Activated T-cell treated with anti-CD3 and anti-CD28 coated beads for 48 hours (primary cell): ENCODE data around the gene ANKRD33B.

Experiments
- DNase-seq: peaks from one replicate; pipeline ENCODE4 v3.0.0-alpha.2; 2020; ENCODE audit warnings: low read depth

ANKRD33B gene

GRCh38 chr5:10699987-10700386 is 136.1 kb downstream of the ANKRD33B start:
- DNase-seq = no peak

DNA sequence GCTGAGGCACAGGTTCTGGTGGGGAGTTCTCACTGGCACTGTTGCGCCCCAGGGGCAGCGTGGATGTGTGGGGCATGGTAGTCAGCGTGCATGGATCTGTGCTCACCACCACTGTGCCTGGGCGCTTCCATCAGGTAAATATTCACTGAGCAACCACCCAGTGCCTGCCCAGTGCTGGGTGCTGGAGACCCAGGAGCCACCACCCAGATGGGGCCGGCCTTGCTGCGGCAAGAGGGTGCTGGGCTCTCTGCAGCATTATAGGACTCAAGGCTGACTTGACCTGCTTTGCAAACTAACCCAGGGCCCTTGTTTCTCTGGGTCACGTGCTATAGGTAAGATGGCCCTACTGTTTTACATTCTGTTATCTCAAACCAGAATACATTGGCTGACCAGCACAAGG is 136.6 kb downstream of the ANKRD33B start:
- DNase-seq = no peak

DNA sequence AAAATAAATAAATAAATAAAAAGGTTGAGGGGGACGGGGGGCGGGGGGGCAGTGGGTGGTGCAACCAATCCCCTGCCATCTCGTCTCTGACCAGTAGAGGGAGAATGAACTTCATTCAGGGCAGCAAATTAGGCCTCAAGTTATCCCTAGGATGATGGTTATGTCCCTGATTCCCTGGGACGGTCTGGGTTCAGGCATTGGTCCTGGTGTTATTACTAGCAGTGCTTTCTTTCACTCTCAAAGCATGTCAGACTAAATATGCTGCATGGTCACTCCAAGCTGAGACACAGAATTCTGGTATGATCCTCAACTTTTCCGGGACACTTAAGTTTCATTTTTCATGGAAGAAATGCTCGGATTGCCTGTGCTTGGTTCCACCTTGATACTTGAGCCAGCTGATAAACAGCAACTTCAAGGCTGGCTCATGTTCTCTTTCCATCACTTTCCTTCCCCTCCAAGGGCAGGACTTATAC is 137.7 kb downstream of the ANKRD33B start:
- DNase-seq = no peak

DNA sequence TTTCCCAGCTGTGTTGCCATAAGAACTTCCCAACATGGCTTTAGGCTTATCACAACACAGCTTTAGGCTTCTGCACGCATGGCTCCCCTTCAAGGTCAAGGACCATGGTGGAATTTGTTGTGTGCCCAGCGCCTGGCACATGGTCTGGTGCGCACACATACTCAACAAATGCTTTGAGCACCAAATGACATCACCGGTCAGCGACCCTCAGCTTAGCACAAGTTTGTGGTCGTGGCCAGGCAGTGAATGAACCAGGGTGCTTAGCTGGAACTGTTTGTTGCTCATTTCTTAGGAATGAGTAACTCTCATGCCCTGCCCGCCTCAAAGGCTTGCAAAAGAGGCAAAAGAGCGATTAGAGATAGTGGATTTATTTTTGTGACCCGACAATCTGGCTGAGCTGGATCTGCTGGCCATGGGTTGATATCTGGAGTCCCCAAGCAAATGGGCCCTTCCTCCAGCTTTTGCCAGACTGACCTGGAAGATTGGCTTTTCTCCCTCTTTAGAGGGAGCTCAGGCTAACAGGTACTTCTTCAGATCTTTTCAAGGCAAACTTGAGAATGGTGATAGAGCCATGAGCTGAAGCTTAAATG is 138.3 kb downstream of the ANKRD33B start:
- DNase-seq = no peak

DNA sequence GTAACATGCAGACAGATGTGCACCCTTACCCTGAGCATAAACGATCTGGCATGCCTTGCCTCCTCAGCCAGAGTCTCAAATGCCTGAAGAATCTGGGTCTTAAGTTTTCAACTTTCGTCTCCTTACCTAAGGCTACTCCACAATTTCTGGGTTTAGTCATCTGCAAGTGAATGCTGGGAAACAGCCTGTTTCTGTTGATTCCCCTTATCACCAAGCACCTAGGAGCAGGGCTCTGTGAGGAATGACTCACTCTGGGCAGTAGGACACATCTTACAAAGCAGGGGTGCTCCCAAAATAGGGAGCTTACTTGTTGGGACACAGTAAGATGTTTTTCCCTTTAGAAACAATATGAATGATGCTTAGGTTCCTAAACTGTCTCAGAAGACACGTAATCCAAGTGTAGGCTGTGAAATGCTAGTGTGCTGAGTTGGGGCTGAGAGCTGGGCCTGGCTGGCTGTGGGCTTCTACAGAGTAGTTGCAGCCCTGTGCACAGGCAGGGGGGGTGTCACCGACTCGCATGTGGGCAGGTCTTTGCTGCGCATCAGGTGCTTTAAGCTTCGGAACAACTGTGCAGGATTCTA is 139.1 kb downstream of the ANKRD33B start:
- no peak for DNase-seq

DNA sequence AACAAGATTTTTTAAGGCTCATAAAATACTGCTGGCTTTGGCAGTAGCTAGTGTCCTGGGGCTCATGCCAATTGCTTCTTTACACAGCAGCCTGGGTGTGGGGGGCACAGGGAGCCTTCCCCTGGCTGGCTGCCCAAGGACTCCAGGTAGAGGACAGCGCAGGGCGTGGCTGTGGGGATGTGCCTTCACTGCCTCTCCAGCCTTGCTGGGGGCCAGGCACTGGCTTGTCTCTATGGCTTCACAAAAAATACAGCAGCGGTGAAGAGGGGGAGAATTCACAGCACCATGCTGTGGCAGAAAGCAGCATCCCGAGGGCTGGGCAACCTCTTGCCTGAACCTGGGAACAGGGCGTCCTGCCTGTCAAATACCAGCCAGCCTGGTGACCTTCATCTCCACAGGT is 139.8 kb downstream of the ANKRD33B start:
- DNase-seq = no peak

DNA sequence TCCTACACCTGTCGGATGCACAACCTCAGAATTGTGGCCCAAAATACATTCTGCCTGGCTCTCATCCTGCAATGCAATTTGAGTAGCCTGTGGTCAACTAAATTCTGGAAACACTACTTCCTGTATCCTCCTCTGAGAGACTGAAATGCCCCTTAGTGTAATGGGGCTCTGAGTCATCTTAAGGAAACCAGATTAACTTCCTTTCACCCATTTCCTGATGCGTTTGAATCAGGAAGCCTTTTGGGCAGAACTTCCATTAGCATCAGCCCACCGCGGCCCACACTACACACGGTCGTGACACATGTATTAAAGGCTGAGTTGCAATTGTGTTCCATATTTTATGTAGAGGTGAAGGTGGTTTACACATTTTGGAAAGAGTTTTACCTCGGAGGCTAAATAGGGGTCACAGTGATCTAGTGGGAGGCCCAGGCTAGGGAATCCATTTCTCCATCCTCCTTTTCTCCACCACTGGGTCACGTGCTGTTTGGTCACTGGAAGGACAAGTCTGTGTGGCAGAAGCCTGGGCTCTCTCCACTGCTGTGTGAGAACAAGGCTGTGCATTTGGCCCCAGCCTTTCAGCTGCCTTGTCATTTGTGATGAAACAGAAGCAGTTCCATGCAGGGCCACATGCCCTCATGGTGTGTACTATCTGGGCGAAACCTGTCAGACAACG is 141.2 kb downstream of the ANKRD33B start:
- no peak for DNase-seq

GRCh38 chr5:10705747-10706146 is 141.9 kb downstream of the ANKRD33B start:
- no peak for DNase-seq

DNA sequence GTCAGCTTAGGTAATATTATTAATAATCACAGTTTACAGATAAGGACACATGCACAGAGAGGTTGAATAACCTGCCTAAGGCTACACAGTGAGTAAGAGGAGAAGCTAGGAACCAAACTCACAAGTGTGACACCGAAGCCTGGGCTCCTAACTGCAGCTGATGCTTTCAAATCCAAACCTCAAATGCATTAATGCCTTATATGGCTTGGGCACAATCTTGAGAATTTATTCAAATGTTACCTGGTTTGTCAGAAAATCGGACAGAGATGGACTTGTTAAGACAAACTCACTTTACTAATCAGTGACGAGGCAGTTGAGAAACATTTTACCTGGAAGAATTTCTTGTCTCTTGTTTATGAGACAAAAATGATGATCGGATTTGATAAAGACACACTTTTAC is 142.5 kb downstream of the ANKRD33B start:
- DNase-seq = no peak
